ENCODE data around the gene EDDM13. TPM values are rescaled to one million over a fixed set of nuclear protein-coding genes. Genes with fewer than 3 reads are reported as not detected.

The EDDM13 gene
- total RNA-seq, 1 donor, result not detected

- no peak for TF ChIP-seq CTCF (IDR thresholded peaks at IDR 0.05; ENCODE audit: insufficient read depth, low read length)
- no peak overlapping the region for H3K4me3 ChIP-seq (ENCODE audit: low read depth, low read length)
- DNase-seq (ENCODE audit: low read depth), result no peak
Observed at GRCh38 chr19:56270676-56271075, 1.9 kb upstream of the EDDM13 start.

- TF ChIP-seq CTCF (IDR thresholded peaks at IDR 0.05; ENCODE audit: insufficient read depth, low read length), result no peak
- no peak for DNase-seq (ENCODE audit: low read depth)
- no peak overlapping the region for H3K4me3 ChIP-seq (ENCODE audit: low read depth, low read length)
Observed at GRCh38 chr19:56271151-56271550, 1.4 kb upstream of the EDDM13 start.

- no peak for TF ChIP-seq CTCF (IDR thresholded peaks at IDR 0.05; ENCODE audit: insufficient read depth, low read length)
- DNase-seq (ENCODE audit: low read depth), result peak; percentile 9
- no peak overlapping the region for H3K4me3 ChIP-seq (ENCODE audit: low read depth, low read length)
Observed at GRCh38 chr19:56273563-56274117, 1.1 kb downstream of the EDDM13 start.

GRCh38 chr19:56282809-56283208 is 10.3 kb downstream of the EDDM13 start:
- no peak for TF ChIP-seq CTCF (IDR thresholded peaks at IDR 0.05; ENCODE audit: insufficient read depth, low read length)
- H3K4me3 ChIP-seq (ENCODE audit: low read depth, low read length), result no peak overlapping the region
- DNase-seq (ENCODE audit: low read depth), result no peak

- DNase-seq (ENCODE audit: low read depth), result no peak
- TF ChIP-seq CTCF (IDR thresholded peaks at IDR 0.05; ENCODE audit: insufficient read depth, low read length), result no peak
- no peak overlapping the region for H3K4me3 ChIP-seq (ENCODE audit: low read depth, low read length)
Observed at GRCh38 chr19:56284746-56285145, 12.2 kb downstream of the EDDM13 start.

- no peak for TF ChIP-seq CTCF (IDR thresholded peaks at IDR 0.05; ENCODE audit: insufficient read depth, low read length)
- no peak for DNase-seq (ENCODE audit: low read depth)
- no peak overlapping the region for H3K4me3 ChIP-seq (ENCODE audit: low read depth, low read length)
Observed at GRCh38 chr19:56290104-56290503, 17.6 kb downstream of the EDDM13 start.

- DNase-seq (ENCODE audit: low read depth), result no peak
- TF ChIP-seq CTCF (IDR thresholded peaks at IDR 0.05; ENCODE audit: insufficient read depth, low read length), result no peak
- H3K4me3 ChIP-seq (ENCODE audit: low read depth, low read length), result no peak overlapping the region
Observed at GRCh38 chr19:56291867-56292266, 19.3 kb downstream of the EDDM13 start.

All from fibroblast of the aortic adventitia (primary cell).